Measurements from ENCODE around the gene MAFF.

- no peak for TF ChIP-seq CTCF (IDR thresholded peaks at IDR 0.05; ENCODE audit: low read depth, low read length, poor library complexity, severe bottlenecking)
- TF ChIP-seq EZH2phosphoT487 (IDR thresholded peaks at IDR 0.05; ENCODE audit: borderline replicate concordance, low read length): no peak
These were observed 53.9 kb downstream of the MAFF start for GRCh38 chr22:38255697-38256096.

Data from DOHH2 (cell line).